ENCODE results near the gene ATAD3B.

Gene ATAD3B

DNA sequence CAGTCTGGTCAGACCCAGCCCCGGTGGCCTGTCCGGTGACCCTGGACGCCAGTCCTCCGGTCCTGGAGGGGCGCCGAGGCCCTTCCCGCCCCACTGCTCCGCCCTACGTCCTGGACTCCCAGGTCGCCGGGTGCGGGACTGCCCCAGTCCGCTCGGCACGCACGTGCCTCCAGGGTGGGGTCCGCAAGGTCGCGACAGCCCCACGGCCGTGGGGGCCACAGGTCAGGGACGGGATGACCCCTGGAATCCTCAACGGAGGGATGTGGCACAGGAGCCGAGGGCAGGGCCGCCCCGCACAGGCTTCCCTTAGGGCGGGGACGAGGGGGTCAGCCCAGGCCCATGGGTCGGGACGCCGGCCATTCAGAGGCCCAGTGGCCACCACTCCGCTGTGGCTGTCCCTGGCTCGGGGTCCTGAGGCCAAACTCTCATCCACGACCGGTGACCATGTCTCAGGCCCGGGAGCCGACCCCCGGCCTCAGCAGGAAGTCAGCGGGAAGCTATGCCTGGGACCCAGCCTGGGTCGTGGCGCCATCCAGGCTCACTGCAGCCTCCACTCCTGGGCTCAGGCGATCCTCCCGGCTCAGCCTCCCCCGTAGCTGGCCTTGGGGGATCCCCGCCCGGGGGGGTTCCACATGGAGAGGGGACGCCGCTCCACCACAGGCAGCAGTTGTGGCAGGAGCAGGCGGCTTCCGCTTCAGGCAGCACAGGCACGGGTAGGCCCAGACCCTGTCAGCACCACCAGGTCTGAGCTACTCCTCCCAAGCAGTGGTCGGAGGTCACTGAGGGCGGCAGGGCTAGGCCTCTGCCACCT is 69.5 kb downstream of the ATAD3B start:
- no peak for DNase-seq (ENCODE audit: extremely low read depth, low read depth)
- peak overlapping the region; percentile 32 for H3K4me3 ChIP-seq (replicated peaks; ENCODE audit: low read depth, low read length)
- TF ChIP-seq, protein P1, sequence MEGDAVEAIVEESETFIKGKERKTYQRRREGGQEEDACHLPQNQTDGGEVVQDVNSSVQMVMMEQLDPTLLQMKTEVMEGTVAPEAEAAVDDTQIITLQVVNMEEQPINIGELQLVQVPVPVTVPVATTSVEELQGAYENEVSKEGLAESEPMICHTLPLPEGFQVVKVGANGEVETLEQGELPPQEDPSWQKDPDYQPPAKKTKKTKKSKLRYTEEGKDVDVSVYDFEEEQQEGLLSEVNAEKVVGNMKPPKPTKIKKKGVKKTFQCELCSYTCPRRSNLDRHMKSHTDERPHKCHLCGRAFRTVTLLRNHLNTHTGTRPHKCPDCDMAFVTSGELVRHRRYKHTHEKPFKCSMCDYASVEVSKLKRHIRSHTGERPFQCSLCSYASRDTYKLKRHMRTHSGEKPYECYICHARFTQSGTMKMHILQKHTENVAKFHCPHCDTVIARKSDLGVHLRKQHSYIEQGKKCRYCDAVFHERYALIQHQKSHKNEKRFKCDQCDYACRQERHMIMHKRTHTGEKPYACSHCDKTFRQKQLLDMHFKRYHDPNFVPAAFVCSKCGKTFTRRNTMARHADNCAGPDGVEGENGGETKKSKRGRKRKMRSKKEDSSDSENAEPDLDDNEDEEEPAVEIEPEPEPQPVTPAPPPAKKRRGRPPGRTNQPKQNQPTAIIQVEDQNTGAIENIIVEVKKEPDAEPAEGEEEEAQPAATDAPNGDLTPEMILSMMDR (IDR thresholded peaks at IDR 0.05; ENCODE audit: low read depth, low read length, missing control alignments): no peak

DNA sequence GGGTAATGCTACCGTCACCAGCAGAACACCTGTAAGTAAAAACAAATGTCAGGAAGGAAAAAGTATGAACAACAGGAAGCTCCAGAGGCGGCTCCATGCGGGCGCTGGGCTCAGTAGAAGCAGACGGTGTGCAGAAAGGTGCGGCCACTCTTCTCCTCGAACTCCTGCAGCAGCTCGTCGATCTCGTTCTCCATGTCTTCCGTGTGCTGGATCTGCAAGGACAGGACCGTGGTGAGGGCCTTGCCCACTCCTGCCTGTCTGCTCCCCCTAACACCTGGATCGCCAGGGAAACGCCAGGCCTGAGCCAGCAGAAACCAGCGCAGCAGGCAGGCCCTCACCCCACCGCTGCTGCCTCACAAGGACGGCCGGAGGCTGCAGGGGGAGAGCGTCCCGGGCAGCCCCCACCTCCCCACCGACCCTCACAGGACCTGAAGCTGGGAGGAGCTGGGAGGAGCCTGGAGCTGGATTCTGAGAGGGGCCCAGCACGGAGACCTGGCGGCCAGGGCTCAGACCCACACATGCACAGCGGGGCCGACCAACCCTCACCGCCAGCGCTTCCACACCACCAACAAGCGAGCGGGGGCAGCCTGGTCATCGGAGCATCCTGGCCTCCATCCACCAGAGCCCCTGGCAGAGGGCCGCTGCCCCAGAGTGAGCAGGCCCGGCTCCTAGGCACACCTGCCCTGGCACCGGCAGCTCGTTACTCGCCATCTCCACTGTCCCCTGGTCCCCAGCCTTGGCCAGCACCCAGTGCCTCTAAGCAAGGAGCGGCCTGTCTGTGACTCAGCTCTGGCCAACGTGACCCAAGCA is 70.6 kb downstream of the ATAD3B start:
- TF ChIP-seq, protein P1 (IDR thresholded peaks at IDR 0.05; ENCODE audit: low read depth, low read length, missing control alignments): no peak
- no peak for DNase-seq (ENCODE audit: extremely low read depth, low read depth)
- H3K4me3 ChIP-seq (replicated peaks; ENCODE audit: low read depth, low read length): no peak overlapping the region

DNA sequence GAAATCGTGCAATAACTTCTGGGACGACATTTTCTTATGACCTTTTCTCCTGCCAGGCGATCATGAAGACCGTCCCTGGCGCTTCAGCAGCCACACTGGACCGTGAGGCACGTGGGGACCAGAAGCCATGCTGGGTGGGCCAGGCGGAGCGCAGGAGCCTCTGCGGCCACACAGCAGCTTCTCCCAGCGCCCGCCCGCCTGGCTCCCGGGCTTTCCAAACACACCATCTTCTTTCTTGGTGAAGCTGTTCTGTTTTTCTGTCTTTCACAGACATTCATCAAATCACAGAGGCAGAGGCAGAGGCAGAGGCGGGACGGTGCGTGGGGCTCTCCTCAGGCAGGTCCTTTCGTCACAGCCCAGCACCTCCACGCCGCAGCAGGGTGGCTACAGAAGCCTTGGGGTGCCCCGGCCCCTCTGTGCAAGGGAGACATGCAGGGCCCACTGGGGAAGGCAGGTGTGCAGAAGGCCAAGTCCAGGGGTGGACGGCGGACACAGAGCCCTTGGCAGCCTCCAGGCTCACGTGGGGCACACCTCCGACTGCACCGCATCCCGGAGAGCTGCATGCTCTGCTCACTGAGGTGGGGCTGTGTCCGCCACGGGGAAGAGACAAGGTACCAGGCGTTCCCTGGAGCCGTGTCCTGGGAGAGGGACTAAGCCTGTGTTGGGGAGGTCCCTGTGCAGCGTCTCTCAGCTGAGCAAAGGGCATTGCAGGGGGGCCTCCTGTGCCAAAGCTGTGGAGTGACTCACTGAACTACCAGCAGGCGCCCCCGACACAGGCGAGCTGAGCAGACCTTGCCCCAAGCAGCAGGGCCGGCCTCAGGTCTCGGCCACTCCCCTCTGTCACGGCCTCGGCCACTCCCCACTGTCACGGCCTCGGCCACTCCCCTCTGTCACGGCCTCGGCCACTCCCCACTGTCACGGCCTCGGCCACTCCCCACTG is 71.5 kb downstream of the ATAD3B start:
- TF ChIP-seq, protein P1 (IDR thresholded peaks at IDR 0.05; ENCODE audit: low read depth, low read length, missing control alignments): no peak
- no peak overlapping the region for H3K4me3 ChIP-seq (replicated peaks; ENCODE audit: low read depth, low read length)
- no peak for DNase-seq (ENCODE audit: extremely low read depth, low read depth)

DNA sequence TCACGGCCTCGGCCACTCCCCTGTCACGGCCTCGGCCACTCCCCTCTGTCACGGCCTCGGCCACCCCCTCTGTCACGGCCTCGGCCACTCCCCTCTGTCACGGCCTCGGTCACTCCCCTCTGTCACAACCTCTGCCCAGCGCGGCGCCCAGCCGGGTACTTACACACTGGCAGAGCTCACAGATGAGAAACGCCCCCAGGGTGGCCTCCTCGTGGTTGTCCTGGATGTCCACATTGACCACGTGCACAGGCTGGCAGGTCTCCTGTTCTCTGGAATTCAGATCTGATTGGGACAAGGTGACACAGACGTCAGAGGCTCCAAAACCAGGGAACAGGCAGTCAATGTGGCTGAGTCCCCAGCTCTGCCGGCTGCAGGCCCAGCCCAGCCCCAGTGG is 72.1 kb downstream of the ATAD3B start:
- no peak overlapping the region for H3K4me3 ChIP-seq (replicated peaks; ENCODE audit: low read depth, low read length)
- TF ChIP-seq, protein P1 (IDR thresholded peaks at IDR 0.05; ENCODE audit: low read depth, low read length, missing control alignments): no peak
- no peak for DNase-seq (ENCODE audit: extremely low read depth, low read depth)

DNA sequence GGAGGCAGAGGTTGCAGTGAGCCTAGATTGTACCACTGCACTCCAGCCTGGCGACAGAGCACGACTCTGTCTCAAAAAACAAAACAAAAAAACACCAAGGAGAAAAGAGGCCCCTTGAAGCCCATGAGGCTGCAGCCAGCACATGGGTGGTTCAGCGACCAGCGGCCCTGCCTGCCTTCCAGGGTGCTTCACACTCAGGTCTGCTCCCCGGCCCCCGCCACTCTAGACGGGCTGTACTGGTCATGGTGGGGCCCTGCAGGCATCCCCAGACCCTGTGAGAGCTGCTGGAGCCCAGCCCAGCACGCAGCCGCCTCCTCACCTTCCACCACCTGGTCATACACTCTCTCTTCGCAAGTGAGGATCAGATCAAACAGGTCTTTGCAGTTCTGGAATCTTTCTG is 73.0 kb downstream of the ATAD3B start:
- TF ChIP-seq, protein P1 (IDR thresholded peaks at IDR 0.05; ENCODE audit: low read depth, low read length, missing control alignments): no peak
- DNase-seq (ENCODE audit: extremely low read depth, low read depth): no peak

More for the DNA sequence above, 73.0 kb downstream of the ATAD3B start:
- H3K4me3 ChIP-seq (replicated peaks; ENCODE audit: low read depth, low read length): no peak overlapping the region
